Activated T-helper 17 cell treated with anti-CD3 and anti-CD28 coated beads, Interleukin-2, amount 50 U/mL, for 72 hours (primary cell): Measurements from ENCODE around the gene REEP3. TPM values are rescaled to one million over a fixed set of nuclear protein-coding genes. Genes with fewer than 3 reads are reported as not detected.

Experiments used
- ATAC-seq: fragments of 150-1000 bp; cut with Tn5 transposase; replicated peaks from 2 replicates; pipeline ENCODE4 v1.10.0; 2021; ENCODE audit warnings: mild to moderate bottlenecking, moderate library complexity
- H3K27ac Mint-ChIP-seq: one replicate; pipeline ENCODE4 v1.8.0; 2022; ENCODE audit warnings: mixed read lengths
- H3K27me3 Mint-ChIP-seq: one replicate; pipeline ENCODE4 v1.8.0; 2022; ENCODE audit warnings: mixed read lengths
- H3K36me3 Mint-ChIP-seq: one replicate; pipeline ENCODE4 v1.8.0; 2022; ENCODE audit warnings: low read depth, mild to moderate bottlenecking, mixed read lengths
- H3K4me1 Mint-ChIP-seq: one replicate; pipeline ENCODE4 v1.8.0; 2022; ENCODE audit warnings: mixed read lengths
- H3K4me3 Mint-ChIP-seq: one replicate; pipeline ENCODE4 v1.8.0; 2022; ENCODE audit warnings: mild to moderate bottlenecking, mixed read lengths
- H3K9me3 Mint-ChIP-seq: one replicate; pipeline ENCODE4 v1.8.0; 2022; ENCODE audit warnings: mixed read lengths
- total RNA-seq, 2 donors: library from RNA; stranded (reverse); gene quantifications; one replicate each; pipeline ENCODE4 v1.2.3, GENCODE V29; 2022

Gene REEP3
- total RNA-seq, 2 donors from 2014 or later = 18.5 to 20.0 TPM

DNA sequence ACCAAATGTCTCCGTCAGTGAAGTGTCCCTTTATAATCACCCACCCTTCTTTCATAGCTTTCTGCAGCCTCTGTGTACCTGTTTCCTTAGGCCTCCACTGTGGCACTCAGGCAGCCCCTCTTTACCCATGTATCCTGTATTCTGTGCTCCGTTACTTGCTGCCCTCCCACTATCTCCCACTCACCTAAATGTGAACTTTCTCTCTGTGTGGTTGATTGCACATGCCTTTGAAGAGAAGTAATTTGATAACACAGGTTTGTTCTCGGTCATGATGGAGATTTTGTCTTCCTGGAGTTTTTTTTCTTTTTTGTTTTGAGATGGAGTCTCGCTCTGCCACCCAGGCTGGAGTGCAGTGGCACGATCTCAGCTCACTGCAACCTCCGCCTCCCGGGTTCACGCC lies 61.5 kb downstream of the REEP3 start:
- H3K36me3 Mint-ChIP-seq = peaks cover 1% of the 10 kb centered on the region
- no peaks in the 10 kb centered on the region for H3K27me3 Mint-ChIP-seq
- no peaks in the 10 kb centered on the region for H3K4me1 Mint-ChIP-seq
- no peak for ATAC-seq
- no peak overlapping the region for H3K4me3 Mint-ChIP-seq
- H3K27ac Mint-ChIP-seq = no peak overlapping the region
- H3K9me3 Mint-ChIP-seq = no peaks in the 10 kb centered on the region

DNA sequence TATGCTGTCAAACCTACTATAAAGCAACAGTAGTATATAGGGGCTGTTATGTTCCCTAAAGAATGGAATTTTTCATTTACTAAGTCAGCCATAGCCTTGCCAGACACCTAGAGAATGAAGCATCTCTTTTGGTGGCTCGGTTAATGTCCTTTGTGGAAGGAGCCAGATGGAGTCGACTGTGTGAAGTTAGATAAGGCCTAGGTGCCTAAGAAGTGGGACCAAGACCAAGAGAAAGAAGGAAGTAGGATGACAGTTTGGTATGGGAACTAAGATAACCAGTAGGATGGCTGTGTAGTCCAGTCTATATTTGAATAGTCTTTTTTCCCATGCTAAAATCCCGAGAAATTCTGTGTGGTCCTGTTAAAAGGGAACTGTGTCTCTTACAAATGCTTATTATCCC lies 62.2 kb downstream of the REEP3 start:
- Mint-ChIP-seq H3K27me3 (no peaks in the 10 kb centered on the region), H3K9me3 (no peaks in the 10 kb centered on the region), H3K4me3 (no peak overlapping the region), H3K27ac (no peak overlapping the region), H3K4me1 (no peaks in the 10 kb centered on the region), H3K36me3 (no peaks in the 10 kb centered on the region)
- ATAC-seq = no peak

DNA sequence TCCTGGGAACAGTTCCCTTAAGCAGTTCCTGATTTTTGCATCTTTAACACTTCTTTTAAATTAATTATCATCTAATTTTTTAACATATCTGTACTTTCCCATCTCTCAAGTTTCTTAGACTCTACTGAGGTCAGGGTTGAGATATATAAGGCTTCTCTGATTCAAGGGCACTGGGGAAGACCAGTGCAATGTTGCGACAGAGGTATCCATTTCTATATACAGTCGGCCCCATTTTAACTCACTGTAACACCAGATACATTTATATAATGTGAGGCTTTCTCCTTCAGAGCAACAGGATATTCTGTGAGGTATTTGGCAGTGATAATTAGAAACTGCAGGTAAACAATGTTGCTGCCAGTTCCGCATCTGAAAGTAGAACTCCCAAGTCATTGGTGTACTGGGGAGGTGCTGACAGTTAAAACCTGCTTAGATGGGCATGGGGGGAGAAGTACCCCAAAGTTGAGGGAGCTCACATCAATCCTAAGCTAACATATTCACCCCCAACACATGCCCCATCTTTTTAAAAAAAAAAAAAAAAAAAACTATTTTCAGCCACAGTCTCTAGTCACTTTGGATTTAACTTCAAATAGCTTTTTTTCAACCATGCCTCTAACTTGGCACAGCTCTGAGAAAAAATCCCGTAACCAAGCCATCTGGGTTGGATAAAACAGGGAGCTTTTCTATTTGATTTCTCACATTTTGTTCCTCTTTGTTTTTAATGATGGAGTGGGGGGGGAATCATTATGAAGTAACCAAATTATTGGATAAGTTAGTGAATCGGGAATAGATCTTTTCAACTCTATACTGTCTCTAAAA lies 62.9 kb downstream of the REEP3 start:
- no peak for ATAC-seq
- Mint-ChIP-seq H3K27me3 (no peaks in the 10 kb centered on the region), H3K4me3 (no peak overlapping the region), H3K4me1 (no peaks in the 10 kb centered on the region), H3K36me3 (no peaks in the 10 kb centered on the region), H3K9me3 (no peaks in the 10 kb centered on the region), H3K27ac (no peak overlapping the region)

DNA sequence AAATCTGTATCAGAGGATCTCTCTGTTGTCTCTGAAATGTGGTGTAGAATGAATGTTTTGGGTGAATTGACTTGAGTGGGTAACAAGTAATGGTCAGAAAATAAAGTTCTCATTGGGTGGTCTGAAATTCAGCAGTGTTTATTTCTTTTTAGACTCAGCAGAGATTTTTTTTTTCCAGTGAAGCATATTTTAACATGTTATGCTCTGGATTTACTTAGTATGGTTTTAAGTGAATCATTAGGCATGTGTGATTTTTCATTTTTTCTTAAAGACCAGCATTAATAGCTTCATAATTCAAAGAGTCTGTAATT lies 63.5 kb downstream of the REEP3 start:
- Mint-ChIP-seq H3K27me3 (no peaks in the 10 kb centered on the region), H3K4me3 (no peak overlapping the region), H3K4me1 (no peaks in the 10 kb centered on the region), H3K36me3 (no peaks in the 10 kb centered on the region), H3K27ac (no peak overlapping the region), H3K9me3 (no peaks in the 10 kb centered on the region)
- no peak for ATAC-seq

DNA sequence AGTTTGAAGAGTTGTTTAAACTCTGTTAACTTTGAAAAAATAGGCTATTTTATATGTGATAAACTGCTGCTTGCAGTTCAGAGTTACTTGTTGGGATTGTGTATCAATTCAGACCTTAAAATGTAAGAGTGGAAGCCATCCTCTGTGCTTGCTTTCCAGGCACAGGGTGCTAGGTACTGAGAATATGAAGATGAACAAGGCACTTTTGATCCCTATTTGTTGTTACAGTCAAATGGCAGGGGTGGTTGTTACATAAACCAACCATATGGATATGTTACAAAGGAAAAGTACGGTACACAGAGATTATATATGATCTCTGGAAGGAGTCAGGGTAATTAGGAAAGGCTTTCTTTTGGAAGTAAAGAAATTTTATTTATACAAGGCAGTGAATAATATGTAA lies 63.8 kb downstream of the REEP3 start:
- Mint-ChIP-seq H3K9me3 (no peaks in the 10 kb centered on the region), H3K27ac (no peak overlapping the region), H3K36me3 (no peaks in the 10 kb centered on the region)

DNA sequence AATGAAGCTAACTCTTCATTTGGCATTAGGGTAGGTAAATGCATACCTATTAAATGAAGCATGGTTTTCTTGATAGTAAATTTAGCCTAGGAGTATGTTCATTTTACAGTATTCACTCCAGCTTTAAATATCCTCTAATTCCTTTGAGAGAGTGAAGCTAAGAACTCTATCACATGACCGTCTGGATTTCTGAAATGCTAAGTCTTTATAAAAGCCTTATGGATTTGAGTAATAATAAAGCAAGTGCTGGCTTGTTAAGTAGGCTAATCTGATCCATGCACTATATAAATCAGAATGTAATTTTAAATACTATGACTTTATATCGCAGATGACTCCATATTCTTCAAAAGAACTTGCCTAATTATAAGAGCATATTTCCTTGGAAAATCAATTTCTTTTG lies 64.8 kb downstream of the REEP3 start:
- Mint-ChIP-seq H3K4me1 (no peaks in the 10 kb centered on the region), H3K4me3 (no peak overlapping the region), H3K27me3 (no peaks in the 10 kb centered on the region), H3K9me3 (no peaks in the 10 kb centered on the region), H3K27ac (no peak overlapping the region), H3K36me3 (no peaks in the 10 kb centered on the region)
- ATAC-seq = no peak

More for the DNA sequence above, 63.8 kb downstream of the REEP3 start:
- Mint-ChIP-seq H3K4me3 (no peak overlapping the region), H3K4me1 (no peaks in the 10 kb centered on the region), H3K27me3 (no peaks in the 10 kb centered on the region)
- no peak for ATAC-seq

DNA sequence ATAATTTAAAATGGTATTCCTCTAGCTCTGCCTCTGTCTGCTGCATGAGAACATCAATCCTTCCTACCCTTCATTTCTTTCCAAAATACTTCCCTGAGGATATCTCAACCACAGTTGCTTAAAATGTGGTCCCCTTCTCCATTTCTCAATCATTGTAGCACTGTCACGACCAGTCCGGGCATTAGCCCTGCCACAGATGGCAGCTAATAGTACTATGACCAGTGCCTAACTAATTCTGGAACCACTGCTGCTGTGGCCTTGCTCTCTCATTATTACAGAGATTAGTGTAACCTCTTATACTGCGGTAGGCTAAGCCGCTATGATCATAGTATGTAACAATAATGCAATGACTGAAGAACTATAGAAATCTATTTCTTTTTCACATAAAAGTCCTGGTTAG lies 66.0 kb downstream of the REEP3 start:
- Mint-ChIP-seq H3K36me3 (no peaks in the 10 kb centered on the region), H3K27me3 (no peaks in the 10 kb centered on the region), H3K27ac (no peak overlapping the region), H3K4me3 (no peak overlapping the region), H3K9me3 (no peaks in the 10 kb centered on the region), H3K4me1 (no peaks in the 10 kb centered on the region)
- no peak for ATAC-seq

DNA sequence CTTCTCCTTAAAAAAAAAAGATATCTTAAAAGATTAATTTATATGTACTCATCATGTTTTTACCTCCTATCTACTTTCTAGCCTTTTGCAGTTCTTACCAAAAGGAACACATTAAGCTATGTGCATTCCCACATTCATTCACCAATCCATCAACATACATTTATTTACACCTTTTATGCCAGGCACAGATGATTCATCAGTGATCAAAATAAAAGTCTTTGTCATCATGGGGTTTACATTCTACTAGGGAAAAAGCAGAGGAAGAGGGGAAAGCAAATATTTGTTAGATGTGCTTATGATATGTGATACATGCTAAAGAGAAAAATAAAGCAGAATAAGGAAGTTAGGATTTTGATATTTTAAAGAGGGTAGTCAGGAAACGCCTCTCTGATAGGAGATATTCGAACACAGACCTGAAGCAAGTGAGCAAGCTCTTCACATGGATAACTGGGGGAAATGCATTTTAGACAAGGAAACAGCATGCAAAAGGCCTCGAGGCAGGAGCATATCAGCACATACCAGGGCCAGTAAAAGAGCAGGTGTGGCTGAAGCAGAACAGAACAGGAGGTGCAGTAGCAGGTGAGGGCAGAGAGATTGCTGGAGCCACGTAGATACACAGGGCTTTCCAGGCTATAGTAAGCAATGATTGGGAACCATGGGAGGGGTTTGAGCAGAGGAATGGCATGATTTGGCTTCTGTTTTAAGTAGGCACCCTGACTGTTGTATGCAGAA lies 67.4 kb downstream of the REEP3 start:
- H3K4me3 Mint-ChIP-seq = no peak overlapping the region
- H3K27me3 Mint-ChIP-seq = no peaks in the 10 kb centered on the region
- H3K9me3 Mint-ChIP-seq = no peaks in the 10 kb centered on the region
- H3K36me3 Mint-ChIP-seq = peaks cover 3% of the 10 kb centered on the region
- no peak for ATAC-seq
- H3K27ac Mint-ChIP-seq = no peak overlapping the region
- H3K4me1 Mint-ChIP-seq = peaks cover 3% of the 10 kb centered on the region

DNA sequence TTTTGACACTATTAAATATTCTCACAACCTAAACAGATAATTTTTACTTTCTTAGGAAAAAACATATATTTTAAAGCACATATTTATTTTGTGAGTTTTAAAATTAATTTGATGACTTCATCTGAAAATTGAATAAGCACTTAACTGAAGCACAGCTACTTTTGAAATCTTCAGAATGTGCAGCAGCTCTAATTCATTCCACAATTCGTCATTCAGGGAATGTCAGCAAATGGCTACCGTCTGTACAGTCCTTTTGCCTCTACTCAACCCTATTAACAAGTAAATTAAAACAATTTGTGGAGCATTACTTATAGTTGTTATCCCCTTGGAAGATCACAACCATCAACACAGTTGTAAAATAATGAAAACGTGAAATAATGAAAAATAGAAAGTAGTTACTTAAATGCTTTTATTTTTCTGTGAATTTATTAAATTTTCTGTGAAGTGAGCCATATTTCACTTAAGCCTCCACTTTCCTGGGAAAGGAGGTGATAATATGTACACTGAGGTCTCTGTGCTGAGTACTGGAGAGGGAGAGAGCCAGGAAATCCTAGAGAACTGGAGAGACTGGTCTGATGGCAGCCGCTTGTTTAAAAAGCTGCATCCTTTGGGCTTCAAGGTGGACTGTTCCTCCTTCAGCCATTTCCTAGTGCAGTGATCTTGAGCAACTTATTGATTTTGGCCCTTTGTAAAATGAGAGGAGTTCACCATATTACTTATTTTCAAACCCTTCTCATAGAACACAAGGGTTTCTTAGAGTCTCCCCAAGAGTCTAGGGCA lies 70.6 kb downstream of the REEP3 start:
- peaks cover 4% of the 10 kb centered on the region for H3K4me1 Mint-ChIP-seq
- no peak overlapping the region for H3K27ac Mint-ChIP-seq
- H3K9me3 Mint-ChIP-seq = no peaks in the 10 kb centered on the region
- no peaks in the 10 kb centered on the region for H3K27me3 Mint-ChIP-seq
- peaks cover 32% of the 10 kb centered on the region for H3K36me3 Mint-ChIP-seq
- ATAC-seq = no peak
- H3K4me3 Mint-ChIP-seq = no peak overlapping the region

DNA sequence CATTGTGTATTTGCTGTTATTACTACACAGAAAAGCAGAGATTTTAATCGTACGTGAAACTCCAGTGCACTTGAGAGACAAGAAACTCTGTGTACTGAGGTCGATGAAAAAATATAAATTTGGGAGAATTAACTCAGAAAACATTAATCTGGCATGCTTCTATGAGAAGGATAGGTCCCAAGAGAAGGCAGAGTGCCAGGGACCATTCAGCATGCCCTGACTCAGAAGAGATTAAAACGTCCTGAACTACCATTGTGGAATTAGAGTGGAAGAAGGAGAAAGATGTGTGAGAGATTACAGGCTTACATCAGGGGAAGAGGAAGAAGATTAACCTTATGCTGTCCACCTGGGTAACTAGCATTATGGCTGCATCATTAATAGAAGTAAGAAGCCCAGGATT lies 72.4 kb downstream of the REEP3 start:
- Mint-ChIP-seq H3K27me3 (no peaks in the 10 kb centered on the region), H3K9me3 (no peaks in the 10 kb centered on the region), H3K36me3 (peaks cover 47% of the 10 kb centered on the region), H3K27ac (no peak overlapping the region), H3K4me3 (no peak overlapping the region), H3K4me1 (peaks cover 4% of the 10 kb centered on the region)
- no peak for ATAC-seq

DNA sequence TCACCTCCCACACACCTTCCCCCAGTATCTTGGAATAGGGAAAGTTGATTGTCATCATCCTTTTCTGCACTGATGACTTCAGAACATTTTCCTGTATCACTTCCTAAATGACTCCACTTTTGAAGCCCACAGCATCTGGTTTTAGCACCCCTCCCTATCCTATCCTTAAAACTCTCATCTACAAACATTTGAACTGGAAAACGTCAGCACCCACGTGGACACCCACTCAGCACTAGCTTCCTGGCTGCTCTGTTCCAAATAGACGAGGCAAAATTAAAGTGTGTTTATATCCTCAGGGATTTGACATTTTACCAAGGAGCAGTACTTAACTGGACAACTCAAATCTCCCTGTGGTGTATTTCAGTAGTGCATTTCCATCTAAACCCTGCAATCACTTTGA lies 73.9 kb downstream of the REEP3 start:
- Mint-ChIP-seq H3K27ac (no peak overlapping the region), H3K27me3 (no peaks in the 10 kb centered on the region), H3K36me3 (peaks cover 62% of the 10 kb centered on the region), H3K9me3 (no peaks in the 10 kb centered on the region), H3K4me1 (peaks cover 4% of the 10 kb centered on the region), H3K4me3 (no peak overlapping the region)
- ATAC-seq = no peak

DNA sequence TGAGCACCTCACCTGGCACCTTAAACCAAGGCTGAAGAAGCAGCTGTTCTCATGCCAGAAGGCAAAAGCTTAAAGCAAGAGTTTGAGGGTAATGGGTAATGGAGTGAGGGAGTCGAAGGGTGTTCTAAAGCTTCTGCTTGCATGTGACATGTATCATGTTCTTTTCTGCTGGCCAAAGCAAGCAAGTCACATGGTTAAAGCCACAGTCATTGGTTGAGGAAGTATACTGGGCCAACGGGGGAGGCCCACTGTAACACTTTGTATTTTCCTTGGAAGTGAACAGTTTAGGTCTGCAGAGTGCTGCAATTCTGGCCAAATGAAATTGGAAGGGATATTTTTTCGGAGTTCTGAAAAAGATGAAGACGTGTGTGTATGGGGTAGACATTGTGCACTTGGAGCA lies 75.7 kb downstream of the REEP3 start:
- ATAC-seq = no peak
- no peaks in the 10 kb centered on the region for H3K27me3 Mint-ChIP-seq
- no peak overlapping the region for H3K27ac Mint-ChIP-seq
- no peaks in the 10 kb centered on the region for H3K9me3 Mint-ChIP-seq
- no peak overlapping the region for H3K4me3 Mint-ChIP-seq
- H3K36me3 Mint-ChIP-seq = peaks cover 72% of the 10 kb centered on the region
- H3K4me1 Mint-ChIP-seq = peaks cover 4% of the 10 kb centered on the region

DNA sequence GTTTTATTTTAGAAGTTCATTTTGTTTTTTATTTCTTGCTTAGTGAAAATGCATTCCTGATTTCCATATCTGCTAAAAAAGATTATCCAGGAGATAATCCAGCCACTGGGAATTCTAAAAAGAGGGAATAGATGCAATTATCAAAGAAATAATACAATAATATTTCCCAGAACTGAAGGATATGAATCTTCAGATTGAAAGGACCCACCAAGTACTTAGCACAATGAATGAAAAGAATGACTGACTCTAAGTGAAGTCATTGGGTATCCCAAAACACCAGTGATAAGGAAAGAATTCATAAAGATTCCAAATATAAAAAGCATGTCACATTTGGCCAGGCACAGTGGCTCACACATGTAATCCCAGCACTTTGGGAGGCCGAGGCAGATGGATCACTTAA lies 79.3 kb downstream of the REEP3 start:
- ATAC-seq = no peak
- H3K36me3 Mint-ChIP-seq = peaks cover 66% of the 10 kb centered on the region
- H3K9me3 Mint-ChIP-seq = no peaks in the 10 kb centered on the region
- H3K4me3 Mint-ChIP-seq = no peak overlapping the region
- no peaks in the 10 kb centered on the region for H3K27me3 Mint-ChIP-seq
- no peak overlapping the region for H3K27ac Mint-ChIP-seq
- H3K4me1 Mint-ChIP-seq = no peaks in the 10 kb centered on the region

DNA sequence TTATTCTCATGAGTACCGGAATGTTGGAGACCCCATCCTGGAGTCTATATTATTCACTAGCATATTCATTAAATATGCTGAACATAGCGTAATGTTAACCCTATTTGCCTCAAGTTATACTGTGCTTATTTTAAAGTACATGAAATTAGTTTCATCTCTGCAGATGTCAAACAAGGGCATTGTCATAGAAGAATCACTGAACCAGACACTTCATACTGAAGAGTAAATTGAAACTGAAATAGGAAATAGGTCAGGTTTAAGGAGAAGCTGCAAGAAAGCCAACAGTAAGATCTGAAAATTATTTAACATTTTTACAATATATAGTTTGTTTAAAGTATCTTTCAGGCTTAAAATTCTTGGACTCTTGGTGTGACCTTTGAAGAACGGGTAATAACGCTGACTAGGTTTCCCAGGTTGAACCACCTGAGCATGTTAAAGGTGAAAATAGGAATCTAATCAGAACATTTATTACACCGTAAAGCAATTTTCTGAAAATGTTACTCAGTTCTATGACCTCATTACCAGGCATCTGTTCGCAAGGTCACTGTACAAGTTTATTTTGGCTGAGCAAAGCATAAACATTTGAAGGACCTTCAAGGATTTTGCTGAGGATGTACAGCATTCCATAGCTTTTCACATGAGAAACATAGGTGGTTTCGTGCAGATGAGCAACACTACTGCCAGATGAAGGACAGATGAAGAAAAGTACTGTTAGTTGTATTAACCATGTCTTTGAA lies 82.7 kb downstream of the REEP3 start:
- no peaks in the 10 kb centered on the region for H3K27me3 Mint-ChIP-seq
- no peak overlapping the region for H3K27ac Mint-ChIP-seq
- ATAC-seq = no peak
- H3K9me3 Mint-ChIP-seq = no peaks in the 10 kb centered on the region
- H3K4me1 Mint-ChIP-seq = no peaks in the 10 kb centered on the region
- H3K36me3 Mint-ChIP-seq = peaks cover 36% of the 10 kb centered on the region
- H3K4me3 Mint-ChIP-seq = no peak overlapping the region
